ENCODE data around the gene FHOD1. TPM values are rescaled to one million over a fixed set of nuclear protein-coding genes. Genes with fewer than 3 reads are reported as not detected.

The FHOD1 gene
- polyA plus RNA-seq, 3 donors: 34.4 to 47.7 (median 46.9) TPM

DNA sequence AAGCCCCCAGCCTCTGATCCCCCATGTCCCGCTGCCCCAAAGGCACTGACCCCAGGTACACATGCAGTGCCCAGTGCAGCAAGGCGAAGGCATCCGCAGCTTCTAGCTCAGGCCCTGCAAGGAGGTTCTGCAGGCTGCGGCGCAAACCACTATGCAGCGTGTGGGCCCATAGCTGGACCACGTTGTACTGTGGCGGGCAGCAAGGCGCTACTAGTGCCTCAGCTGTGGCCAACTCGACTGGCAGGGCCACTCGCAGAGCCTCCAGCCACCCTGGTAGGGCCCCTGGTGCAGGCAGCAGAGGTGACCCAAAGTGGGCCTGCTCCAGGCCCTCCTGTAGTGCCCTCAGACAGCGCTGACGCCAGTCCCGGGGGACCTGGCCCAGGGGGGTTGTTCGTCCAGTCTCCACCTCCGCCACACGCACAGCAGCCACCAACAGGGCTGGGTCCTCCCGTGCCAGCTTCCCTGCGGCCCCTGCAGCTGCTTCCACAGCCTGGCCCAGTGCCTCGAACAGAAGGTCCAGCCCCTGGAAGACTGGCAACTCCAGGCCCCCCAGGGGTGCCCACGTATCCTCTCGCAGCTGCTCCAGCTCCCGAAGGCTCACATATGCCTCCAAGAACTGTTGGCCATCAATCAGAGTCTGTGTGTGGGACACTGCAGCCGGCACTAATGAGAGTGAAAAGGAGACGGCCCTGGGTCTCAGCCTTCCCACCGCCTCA lies 59.9 kb downstream of the FHOD1 start:
- no peak for DNase-seq (ENCODE audit: extremely low read depth in 1 of 11, low read depth in 9 of 11, low spot score in 4 of 11)

- DNase-seq (ENCODE audit: extremely low read depth in 1 of 11, low read depth in 9 of 11, low spot score in 4 of 11): no peak
These were observed 60.7 kb downstream of the FHOD1 start for GRCh38 chr16:67186550-67186950.

GRCh38 chr16:67185651-67186134 lies 61.6 kb downstream of the FHOD1 start:
- DNase-seq (ENCODE audit: extremely low read depth in 1 of 11, low read depth in 9 of 11, low spot score in 4 of 11): no peak

DNA sequence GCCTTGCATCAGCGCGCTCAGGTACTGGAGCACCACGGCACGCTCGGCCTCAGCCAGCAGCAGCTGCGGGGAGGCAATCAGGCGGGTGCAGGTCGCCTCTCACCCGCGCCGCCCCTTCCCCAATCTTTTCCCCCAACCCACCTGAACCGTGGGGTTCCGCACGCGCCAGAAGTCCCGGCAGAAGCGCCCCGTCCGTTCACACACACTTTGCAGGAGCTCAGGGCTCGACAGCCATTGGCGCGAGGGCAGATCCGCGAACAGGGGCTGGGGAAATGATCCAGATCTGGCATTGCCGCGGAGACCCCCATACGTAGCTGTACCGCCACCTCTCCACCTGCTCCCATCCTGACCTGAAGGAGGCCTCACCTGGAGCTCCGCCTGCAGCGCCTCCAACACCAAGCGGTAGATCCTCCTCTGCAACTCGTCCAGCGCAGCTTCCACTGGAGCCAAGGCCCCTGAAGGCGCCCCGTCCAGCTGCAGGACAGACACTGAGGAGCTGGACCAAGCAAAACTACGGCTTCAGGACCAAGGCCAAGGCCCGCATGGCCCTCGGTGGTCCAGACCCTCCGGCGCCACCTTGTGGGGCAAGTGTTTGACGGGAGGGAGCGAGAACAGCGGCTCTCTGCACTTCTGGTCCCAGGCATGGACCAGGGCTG lies 62.2 kb downstream of the FHOD1 start:
- DNase-seq (ENCODE audit: extremely low read depth in 1 of 11, low read depth in 9 of 11, low spot score in 4 of 11): peak in 10 of 11 donors; percentile 79 to 91 (median 84)

DNA sequence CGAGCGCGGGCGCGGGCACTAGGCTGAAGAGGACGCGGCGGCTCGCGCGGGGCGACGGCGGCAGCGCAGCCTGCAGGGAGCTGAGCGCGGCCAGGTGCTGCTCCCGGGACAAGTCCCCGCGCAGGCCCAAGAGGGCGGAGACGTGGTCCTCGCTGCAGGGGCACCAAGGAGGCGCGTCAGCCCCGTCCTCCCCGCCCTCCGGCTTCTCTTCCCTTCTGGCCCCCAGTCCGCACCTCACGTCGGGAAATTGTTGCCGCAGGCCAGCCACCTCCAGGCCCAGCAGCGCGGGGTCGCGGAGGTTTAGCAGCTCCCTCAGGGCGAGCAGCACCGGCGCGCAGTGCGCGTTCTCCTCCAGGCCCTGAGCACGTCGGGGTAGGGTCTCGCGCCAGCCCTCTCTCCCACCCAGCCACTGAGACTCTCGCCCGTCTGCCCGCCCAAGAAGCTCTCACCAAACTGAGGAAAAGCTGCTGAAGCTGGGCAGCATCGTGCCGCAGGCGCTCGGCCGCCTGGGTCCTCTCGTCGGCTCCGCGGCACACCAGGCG lies 62.8 kb downstream of the FHOD1 start:
- no peak for DNase-seq (ENCODE audit: extremely low read depth in 1 of 11, low read depth in 9 of 11, low spot score in 4 of 11)

GRCh38 chr16:67183627-67184452 lies 63.4 kb downstream of the FHOD1 start, which contains the start of gene MATCAP1:
Gene MATCAP1, minus strand, starts transcription at chr16:67183963. Its CDS starts 3,353 bp downstream, at chr16:67180610.
- peak; percentile 89 to 96 (median 95) for DNase-seq (ENCODE audit: extremely low read depth in 1 of 11, low read depth in 9 of 11, low spot score in 4 of 11)

DNA sequence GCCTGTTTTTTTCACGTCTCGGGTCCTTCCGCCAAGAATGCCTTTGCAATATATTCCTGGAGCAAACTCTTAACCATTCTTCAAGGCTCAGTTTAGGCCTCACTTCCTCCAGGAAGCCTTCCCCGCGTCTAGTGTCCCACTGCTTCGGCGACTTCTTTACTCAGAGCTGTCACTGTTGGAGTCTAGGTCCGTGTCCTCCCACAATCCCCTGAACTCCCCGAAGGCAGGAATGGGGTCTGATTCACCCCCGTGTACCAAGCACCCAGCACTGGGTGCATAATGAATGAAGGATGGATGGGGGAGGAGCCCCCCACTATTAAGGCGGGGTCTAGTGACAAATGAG lies 64.0 kb downstream of the FHOD1 start:
- DNase-seq (ENCODE audit: extremely low read depth in 1 of 11, low read depth in 9 of 11, low spot score in 4 of 11): no peak

- no peak for DNase-seq (ENCODE audit: extremely low read depth in 1 of 11, low read depth in 9 of 11, low spot score in 4 of 11)
These were observed 65.0 kb downstream of the FHOD1 start for GRCh38 chr16:67182288-67182687.

- no peak for DNase-seq (ENCODE audit: extremely low read depth in 1 of 11, low read depth in 9 of 11, low spot score in 4 of 11)
These were observed 65.9 kb downstream of the FHOD1 start for GRCh38 chr16:67181346-67181745.

GRCh38 chr16:67180166-67180565 lies 67.1 kb downstream of the FHOD1 start:
- no peak for DNase-seq (ENCODE audit: extremely low read depth in 1 of 11, low read depth in 9 of 11, low spot score in 4 of 11)

DNA sequence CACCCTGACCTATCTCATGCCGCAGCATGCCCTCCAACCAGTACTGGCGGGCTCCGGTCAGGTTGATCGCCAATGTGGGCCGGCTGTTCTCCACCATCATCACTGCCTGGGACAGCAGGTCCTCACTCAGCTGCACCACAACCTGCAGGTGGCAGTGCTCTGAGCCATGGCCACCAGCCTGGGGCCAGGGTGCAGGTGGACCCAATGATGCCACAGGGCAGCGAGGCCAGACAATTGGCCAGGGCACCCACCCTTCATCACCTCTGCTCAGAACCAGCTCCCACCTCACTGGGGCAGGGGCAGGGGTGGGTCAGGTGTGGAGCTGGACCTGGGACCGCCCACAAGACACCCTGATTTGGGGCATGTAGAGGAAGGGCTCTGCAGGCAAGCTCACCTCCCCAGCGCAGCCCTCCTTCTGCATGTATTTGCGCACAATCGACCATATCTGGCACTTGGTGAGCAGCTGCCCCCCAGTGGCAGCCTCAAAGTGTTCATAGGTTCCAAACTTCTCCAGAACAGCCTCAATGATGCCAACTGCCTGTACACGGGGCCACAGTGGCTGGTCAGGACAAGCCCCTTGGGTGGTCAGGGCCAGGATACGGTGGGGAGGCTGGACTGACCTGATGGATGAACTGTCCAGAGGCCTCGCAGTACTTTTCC lies 67.7 kb downstream of the FHOD1 start:
- DNase-seq (ENCODE audit: extremely low read depth in 1 of 11, low read depth in 9 of 11, low spot score in 4 of 11): no peak

Other genes with a start within 250 kb of the FHOD1 start
- 10 to 100 TPM; 71.7 to 76.4 (median 75.3) TPM for gene CBFB, start 218.3 kb downstream of the FHOD1 start, polyA plus RNA-seq (ENCODE audit: insufficient read length in 3 of 3)
- gene PHAF1, start 137.5 kb downstream of the FHOD1 start, polyA plus RNA-seq (ENCODE audit: insufficient read length in 3 of 3): 10 to 100 TPM; 23.9 to 28.2 (median 25.0) TPM
- 10 to 100 TPM in 1 of 3 donors, 1 to 10 TPM in 2; 8.9 to 12.1 (median 9.8) TPM for gene B3GNT9, start 96.5 kb downstream of the FHOD1 start, polyA plus RNA-seq (ENCODE audit: insufficient read length in 3 of 3)
- gene TRADD, start 87.6 kb downstream of the FHOD1 start, polyA plus RNA-seq (ENCODE audit: insufficient read length in 3 of 3): 1 to 10 TPM; 3.6 to 6.9 (median 4.8) TPM
- gene FBXL8, start 87.5 kb downstream of the FHOD1 start, polyA plus RNA-seq (ENCODE audit: insufficient read length in 3 of 3): 1 to 10 TPM; 1.2 to 2.8 (median 1.9) TPM
- 1 to 10 TPM; 1.6 to 3.8 (median 1.8) TPM for gene HSF4, start 82.7 kb downstream of the FHOD1 start, polyA plus RNA-seq (ENCODE audit: insufficient read length in 3 of 3)
- 1 to 10 TPM; 4.9 to 7.6 (median 6.1) TPM for gene NOL3, start 76.9 kb downstream of the FHOD1 start, polyA plus RNA-seq (ENCODE audit: insufficient read length in 3 of 3)
- gene MATCAP1, start 63.5 kb downstream of the FHOD1 start, polyA plus RNA-seq (ENCODE audit: insufficient read length in 3 of 3): 10 to 100 TPM; 37.9 to 60.3 (median 41.5) TPM
- 1 to 10 TPM; 4.3 to 6.3 (median 6.1) TPM for gene EXOC3L1, start 57.3 kb downstream of the FHOD1 start, polyA plus RNA-seq (ENCODE audit: insufficient read length in 3 of 3)
- 10 to 100 TPM; 50.9 to 67.2 (median 59.5) TPM for gene E2F4, start 55.3 kb downstream of the FHOD1 start, polyA plus RNA-seq (ENCODE audit: insufficient read length in 3 of 3)
- gene ELMO3, start 48.4 kb downstream of the FHOD1 start, polyA plus RNA-seq (ENCODE audit: insufficient read length in 3 of 3): 1 to 10 TPM; 3.6 to 6.5 (median 5.6) TPM
- 10 to 100 TPM; 34.2 to 48.7 (median 45.8) TPM for gene TMEM208, start 20.4 kb downstream of the FHOD1 start, polyA plus RNA-seq (ENCODE audit: insufficient read length in 3 of 3)
- gene SLC9A5, start 1.5 kb upstream of the FHOD1 start, polyA plus RNA-seq (ENCODE audit: insufficient read length in 3 of 3): 1 to 10 TPM; 3.4 to 5.5 (median 3.9) TPM
- 10 to 100 TPM; 13.0 to 17.1 (median 13.1) TPM for gene PLEKHG4, start 32.1 kb upstream of the FHOD1 start, polyA plus RNA-seq (ENCODE audit: insufficient read length in 3 of 3)
- 1 to 10 TPM; 1.2 to 2.4 (median 1.4) TPM for gene KCTD19, start 79.3 kb upstream of the FHOD1 start, polyA plus RNA-seq (ENCODE audit: insufficient read length in 3 of 3)
- 10 to 100 TPM in 1 of 3 donors, 1 to 10 TPM in 2; 3.2 to 11.5 (median 4.6) TPM for gene LRRC36, start 79.3 kb upstream of the FHOD1 start, polyA plus RNA-seq (ENCODE audit: insufficient read length in 3 of 3)
- gene TPPP3, start 146.0 kb upstream of the FHOD1 start, polyA plus RNA-seq (ENCODE audit: insufficient read length in 3 of 3): 10 to 100 TPM; 52.5 to 62.1 (median 55.9) TPM
- 10 to 100 TPM in 2 of 3 donors, 1 to 10 TPM in 1; 9.6 to 18.0 (median 12.9) TPM for gene ZDHHC1, start 169.0 kb upstream of the FHOD1 start, polyA plus RNA-seq (ENCODE audit: insufficient read length in 3 of 3)
- 10 to 100 TPM; 35.1 to 64.6 (median 42.7) TPM for gene HSD11B2, start 183.6 kb upstream of the FHOD1 start, polyA plus RNA-seq (ENCODE audit: insufficient read length in 3 of 3)
- 10 to 100 TPM; 84.1 to 99.9 (median 90.5) TPM for gene ATP6V0D1, start 233.7 kb upstream of the FHOD1 start, polyA plus RNA-seq (ENCODE audit: insufficient read length in 3 of 3)
- under 1 TPM in 1 of 3 donors, not detected in 2; 0.53 TPM for gene AGRP, start 236.1 kb upstream of the FHOD1 start, polyA plus RNA-seq (ENCODE audit: insufficient read length in 3 of 3)

All from renal cortex interstitium (tissue), 11 donors.